K562 (cell line): ENCODE data around the gene RASSF1. TPM values are rescaled to one million over a fixed set of nuclear protein-coding genes. Genes with fewer than 3 reads are reported as not detected.

Experiments used
- MEIS2 ChIP-seq: fragments of 450-650 bp; IDR thresholded peaks from 2 replicates; pipeline ENCODE4 v1.6.1; 2014; ENCODE audit warnings: mild to moderate bottlenecking; ENCODE audit not compliant: partially characterized antibody
- MXI1 ChIP-seq: IDR thresholded peaks from 2 replicates; pipeline ENCODE4 v1.6.1; 2011; ENCODE audit warnings: low read depth, mild to moderate bottlenecking, improper control_type of control experiment, low read length
- NFE2L1 ChIP-seq: fragments of 450-650 bp; IDR thresholded peaks from 2 replicates; pipeline ENCODE4 v1.6.1; 2016; ENCODE audit warnings: missing genetic modification characterization, low read depth, mild to moderate bottlenecking, missing compliant biosample characterization, moderate library complexity, borderline replicate concordance
- PHF8 ChIP-seq: fragments of 200-600 bp; sonication (generic); IDR thresholded peaks from 2 replicates; pipeline ENCODE4 v1.6.1; 2012; ENCODE audit warnings: mixed run types, mild to moderate bottlenecking, inconsistent platforms, low read length, moderate library complexity, borderline replicate concordance
- TBP ChIP-seq: optimal IDR thresholded peaks from 2 replicates; pipeline ENCODE3; 2011; ENCODE audit warnings: low read depth, low read length, improper control_type of control experiment
- TOE1 ChIP-seq, 2 experiments: fragments of 450-650 bp in 1 of 2; sonication (generic) in 1 of 2; formaldehyde crosslinking in 1 of 2; IDR thresholded peaks; 2 replicates each; pipeline versions ENCODE4 v1.7.1 to v1.8.0; 2016 to 2022; ENCODE audit warnings: borderline replicate concordance in 2 of 2, mild to moderate bottlenecking in 2 of 2, antibody characterized with exemption in 1 of 2, inconsistent platforms in 1 of 2, low read depth in 1 of 2, missing genetic modification reagents in 1 of 2, moderate library complexity in 1 of 2
- ZNF436 ChIP-seq: fragments of 250-450, 450-650 bp; sonication (Bioruptor Pico); formaldehyde crosslinking; IDR thresholded peaks from 2 replicates; pipeline ENCODE4 v1.7.0; 2020; ENCODE audit warnings: mild to moderate bottlenecking
- polyA plus RNA-seq, 8 experiments: library from polyadenylated mRNA; depleted of rRNA in 4 of 8; stranded (reverse) in 5 of 8; unstranded in 3 of 8; fragments of >200 nt; fragmentation: Nextera tagmentation in 2 of 8; fragmentation: Illumina TruSeq in 1 of 8; extraction: Ambion mirVana in 2 of 8; extraction: Trizol in 1 of 8; gene quantifications; 2 replicates each; pipeline versions ENCODE4 v1.2.1 to v1.2.3, GENCODE V29; 2011 to 2014; ENCODE audit warnings: inconsistent platforms in 1 of 8, missing spikeins in 1 of 8
- total RNA-seq, 7 experiments: library from RNA; depleted of rRNA in 6 of 7; stranded (reverse); fragments of >200 nt in 6 of 7; fragmentation: Illumina TruSeq in 2 of 7; extraction: Trizol in 2 of 7; gene quantifications; 2 replicates each; pipeline versions ENCODE4 v1.2.1 to v1.2.3, GENCODE V29; 2011 to 2021; ENCODE audit warnings: low replicate concordance in 1 of 7
- TF ChIP-seq, protein P1 (sequence below): fragments of 450-650 bp; IDR thresholded peaks from 2 replicates; pipeline ENCODE4 v1.6.1; 2016; ENCODE audit warnings: mild to moderate bottlenecking, moderate library complexity
- TF ChIP-seq, protein P2 (sequence below): fragments of 450-650 bp; IDR thresholded peaks from 2 replicates; pipeline ENCODE4 v1.6.1; 2017; ENCODE audit warnings: antibody characterized with exemption, mild to moderate bottlenecking
- TF ChIP-seq, protein P3 (sequence below): fragments of 450-650 bp; IDR thresholded peaks from one replicate; pipeline ENCODE4 v1.6.1; 2018; ENCODE audit warnings: mild to moderate bottlenecking, moderate library complexity; ENCODE audit not compliant: partially characterized antibody

RASSF1 gene
- total and polyA plus RNA-seq, 9 of the 15 experiments (the other 6 are each of a cell fraction or from before 2014, with no cell fraction given) = 3.6 to 57.1 (median 24.6) TPM

DNA sequence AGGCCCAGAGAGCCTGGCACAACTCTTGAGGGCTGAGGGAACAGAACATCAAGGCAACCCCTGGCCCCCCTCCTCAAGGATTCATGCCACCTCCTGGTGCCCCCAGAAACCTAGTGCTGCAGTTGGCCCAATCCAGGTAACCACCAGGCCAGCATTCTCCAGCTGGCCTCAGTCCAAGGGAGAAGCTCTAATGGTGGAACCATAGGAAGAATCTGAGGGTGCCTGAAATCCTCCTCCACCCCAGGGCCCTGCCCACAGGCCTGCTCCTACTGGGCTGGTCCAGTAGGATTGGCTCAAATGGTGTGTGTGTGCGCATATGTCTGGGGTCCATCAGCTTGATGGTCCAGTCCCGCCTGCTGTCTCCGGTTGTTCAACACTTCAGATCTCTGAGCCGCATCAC lies 25.8 kb downstream of the RASSF1 start (continued):
- TF ChIP-seq, protein P1, sequence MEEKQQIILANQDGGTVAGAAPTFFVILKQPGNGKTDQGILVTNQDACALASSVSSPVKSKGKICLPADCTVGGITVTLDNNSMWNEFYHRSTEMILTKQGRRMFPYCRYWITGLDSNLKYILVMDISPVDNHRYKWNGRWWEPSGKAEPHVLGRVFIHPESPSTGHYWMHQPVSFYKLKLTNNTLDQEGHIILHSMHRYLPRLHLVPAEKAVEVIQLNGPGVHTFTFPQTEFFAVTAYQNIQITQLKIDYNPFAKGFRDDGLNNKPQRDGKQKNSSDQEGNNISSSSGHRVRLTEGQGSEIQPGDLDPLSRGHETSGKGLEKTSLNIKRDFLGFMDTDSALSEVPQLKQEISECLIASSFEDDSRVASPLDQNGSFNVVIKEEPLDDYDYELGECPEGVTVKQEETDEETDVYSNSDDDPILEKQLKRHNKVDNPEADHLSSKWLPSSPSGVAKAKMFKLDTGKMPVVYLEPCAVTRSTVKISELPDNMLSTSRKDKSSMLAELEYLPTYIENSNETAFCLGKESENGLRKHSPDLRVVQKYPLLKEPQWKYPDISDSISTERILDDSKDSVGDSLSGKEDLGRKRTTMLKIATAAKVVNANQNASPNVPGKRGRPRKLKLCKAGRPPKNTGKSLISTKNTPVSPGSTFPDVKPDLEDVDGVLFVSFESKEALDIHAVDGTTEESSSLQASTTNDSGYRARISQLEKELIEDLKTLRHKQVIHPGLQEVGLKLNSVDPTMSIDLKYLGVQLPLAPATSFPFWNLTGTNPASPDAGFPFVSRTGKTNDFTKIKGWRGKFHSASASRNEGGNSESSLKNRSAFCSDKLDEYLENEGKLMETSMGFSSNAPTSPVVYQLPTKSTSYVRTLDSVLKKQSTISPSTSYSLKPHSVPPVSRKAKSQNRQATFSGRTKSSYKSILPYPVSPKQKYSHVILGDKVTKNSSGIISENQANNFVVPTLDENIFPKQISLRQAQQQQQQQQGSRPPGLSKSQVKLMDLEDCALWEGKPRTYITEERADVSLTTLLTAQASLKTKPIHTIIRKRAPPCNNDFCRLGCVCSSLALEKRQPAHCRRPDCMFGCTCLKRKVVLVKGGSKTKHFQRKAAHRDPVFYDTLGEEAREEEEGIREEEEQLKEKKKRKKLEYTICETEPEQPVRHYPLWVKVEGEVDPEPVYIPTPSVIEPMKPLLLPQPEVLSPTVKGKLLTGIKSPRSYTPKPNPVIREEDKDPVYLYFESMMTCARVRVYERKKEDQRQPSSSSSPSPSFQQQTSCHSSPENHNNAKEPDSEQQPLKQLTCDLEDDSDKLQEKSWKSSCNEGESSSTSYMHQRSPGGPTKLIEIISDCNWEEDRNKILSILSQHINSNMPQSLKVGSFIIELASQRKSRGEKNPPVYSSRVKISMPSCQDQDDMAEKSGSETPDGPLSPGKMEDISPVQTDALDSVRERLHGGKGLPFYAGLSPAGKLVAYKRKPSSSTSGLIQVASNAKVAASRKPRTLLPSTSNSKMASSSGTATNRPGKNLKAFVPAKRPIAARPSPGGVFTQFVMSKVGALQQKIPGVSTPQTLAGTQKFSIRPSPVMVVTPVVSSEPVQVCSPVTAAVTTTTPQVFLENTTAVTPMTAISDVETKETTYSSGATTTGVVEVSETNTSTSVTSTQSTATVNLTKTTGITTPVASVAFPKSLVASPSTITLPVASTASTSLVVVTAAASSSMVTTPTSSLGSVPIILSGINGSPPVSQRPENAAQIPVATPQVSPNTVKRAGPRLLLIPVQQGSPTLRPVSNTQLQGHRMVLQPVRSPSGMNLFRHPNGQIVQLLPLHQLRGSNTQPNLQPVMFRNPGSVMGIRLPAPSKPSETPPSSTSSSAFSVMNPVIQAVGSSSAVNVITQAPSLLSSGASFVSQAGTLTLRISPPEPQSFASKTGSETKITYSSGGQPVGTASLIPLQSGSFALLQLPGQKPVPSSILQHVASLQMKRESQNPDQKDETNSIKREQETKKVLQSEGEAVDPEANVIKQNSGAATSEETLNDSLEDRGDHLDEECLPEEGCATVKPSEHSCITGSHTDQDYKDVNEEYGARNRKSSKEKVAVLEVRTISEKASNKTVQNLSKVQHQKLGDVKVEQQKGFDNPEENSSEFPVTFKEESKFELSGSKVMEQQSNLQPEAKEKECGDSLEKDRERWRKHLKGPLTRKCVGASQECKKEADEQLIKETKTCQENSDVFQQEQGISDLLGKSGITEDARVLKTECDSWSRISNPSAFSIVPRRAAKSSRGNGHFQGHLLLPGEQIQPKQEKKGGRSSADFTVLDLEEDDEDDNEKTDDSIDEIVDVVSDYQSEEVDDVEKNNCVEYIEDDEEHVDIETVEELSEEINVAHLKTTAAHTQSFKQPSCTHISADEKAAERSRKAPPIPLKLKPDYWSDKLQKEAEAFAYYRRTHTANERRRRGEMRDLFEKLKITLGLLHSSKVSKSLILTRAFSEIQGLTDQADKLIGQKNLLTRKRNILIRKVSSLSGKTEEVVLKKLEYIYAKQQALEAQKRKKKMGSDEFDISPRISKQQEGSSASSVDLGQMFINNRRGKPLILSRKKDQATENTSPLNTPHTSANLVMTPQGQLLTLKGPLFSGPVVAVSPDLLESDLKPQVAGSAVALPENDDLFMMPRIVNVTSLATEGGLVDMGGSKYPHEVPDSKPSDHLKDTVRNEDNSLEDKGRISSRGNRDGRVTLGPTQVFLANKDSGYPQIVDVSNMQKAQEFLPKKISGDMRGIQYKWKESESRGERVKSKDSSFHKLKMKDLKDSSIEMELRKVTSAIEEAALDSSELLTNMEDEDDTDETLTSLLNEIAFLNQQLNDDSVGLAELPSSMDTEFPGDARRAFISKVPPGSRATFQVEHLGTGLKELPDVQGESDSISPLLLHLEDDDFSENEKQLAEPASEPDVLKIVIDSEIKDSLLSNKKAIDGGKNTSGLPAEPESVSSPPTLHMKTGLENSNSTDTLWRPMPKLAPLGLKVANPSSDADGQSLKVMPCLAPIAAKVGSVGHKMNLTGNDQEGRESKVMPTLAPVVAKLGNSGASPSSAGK = no peak
- TF ChIP-seq MXI1 = no peak
- TF ChIP-seq PHF8 = no peak
- TF ChIP-seq TBP = no peak
- TF ChIP-seq, protein P2, sequence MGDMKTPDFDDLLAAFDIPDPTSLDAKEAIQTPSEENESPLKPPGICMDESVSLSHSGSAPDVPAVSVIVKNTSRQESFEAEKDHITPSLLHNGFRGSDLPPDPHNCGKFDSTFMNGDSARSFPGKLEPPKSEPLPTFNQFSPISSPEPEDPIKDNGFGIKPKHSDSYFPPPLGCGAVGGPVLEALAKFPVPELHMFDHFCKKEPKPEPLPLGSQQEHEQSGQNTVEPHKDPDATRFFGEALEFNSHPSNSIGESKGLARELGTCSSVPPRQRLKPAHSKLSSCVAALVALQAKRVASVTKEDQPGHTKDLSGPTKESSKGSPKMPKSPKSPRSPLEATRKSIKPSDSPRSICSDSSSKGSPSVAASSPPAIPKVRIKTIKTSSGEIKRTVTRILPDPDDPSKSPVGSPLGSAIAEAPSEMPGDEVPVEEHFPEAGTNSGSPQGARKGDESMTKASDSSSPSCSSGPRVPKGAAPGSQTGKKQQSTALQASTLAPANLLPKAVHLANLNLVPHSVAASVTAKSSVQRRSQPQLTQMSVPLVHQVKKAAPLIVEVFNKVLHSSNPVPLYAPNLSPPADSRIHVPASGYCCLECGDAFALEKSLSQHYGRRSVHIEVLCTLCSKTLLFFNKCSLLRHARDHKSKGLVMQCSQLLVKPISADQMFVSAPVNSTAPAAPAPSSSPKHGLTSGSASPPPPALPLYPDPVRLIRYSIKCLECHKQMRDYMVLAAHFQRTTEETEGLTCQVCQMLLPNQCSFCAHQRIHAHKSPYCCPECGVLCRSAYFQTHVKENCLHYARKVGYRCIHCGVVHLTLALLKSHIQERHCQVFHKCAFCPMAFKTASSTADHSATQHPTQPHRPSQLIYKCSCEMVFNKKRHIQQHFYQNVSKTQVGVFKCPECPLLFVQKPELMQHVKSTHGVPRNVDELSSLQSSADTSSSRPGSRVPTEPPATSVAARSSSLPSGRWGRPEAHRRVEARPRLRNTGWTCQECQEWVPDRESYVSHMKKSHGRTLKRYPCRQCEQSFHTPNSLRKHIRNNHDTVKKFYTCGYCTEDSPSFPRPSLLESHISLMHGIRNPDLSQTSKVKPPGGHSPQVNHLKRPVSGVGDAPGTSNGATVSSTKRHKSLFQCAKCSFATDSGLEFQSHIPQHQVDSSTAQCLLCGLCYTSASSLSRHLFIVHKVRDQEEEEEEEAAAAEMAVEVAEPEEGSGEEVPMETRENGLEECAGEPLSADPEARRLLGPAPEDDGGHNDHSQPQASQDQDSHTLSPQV = no peak
- TF ChIP-seq TOE1 (IDR thresholded peaks at IDR 0.05; ENCODE audit: borderline replicate concordance) = no peak
- TF ChIP-seq TOE1 (CRISPR knock-in tag; IDR thresholded peaks at IDR 0.05; ENCODE audit: borderline replicate concordance, low read depth) = no peak
- TF ChIP-seq, protein P3, sequence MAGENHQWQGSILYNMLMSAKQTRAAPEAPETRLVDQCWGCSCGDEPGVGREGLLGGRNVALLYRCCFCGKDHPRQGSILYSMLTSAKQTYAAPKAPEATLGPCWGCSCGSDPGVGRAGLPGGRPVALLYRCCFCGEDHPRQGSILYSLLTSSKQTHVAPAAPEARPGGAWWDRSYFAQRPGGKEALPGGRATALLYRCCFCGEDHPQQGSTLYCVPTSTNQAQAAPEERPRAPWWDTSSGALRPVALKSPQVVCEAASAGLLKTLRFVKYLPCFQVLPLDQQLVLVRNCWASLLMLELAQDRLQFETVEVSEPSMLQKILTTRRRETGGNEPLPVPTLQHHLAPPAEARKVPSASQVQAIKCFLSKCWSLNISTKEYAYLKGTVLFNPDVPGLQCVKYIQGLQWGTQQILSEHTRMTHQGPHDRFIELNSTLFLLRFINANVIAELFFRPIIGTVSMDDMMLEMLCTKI = no peak
- TF ChIP-seq ZNF436 (CRISPR knock-in tag) = no peak
- TF ChIP-seq NFE2L1 (tag) = no peak
- TF ChIP-seq MEIS2 = no peak
